Adrenal gland (tissue), 12 donors: ENCODE data around the gene LPCAT3. TPM values are rescaled to one million over a fixed set of nuclear protein-coding genes. Genes with fewer than 3 reads are reported as not detected.

Experiments used
- DNase-seq, 7 donors: peaks; one replicate each; pipeline ENCODE4 v3.0.0-alpha.2; 2019 to 2020
- H3K27ac ChIP-seq, 5 donors: fragments of 200-600 bp; sonication (generic) in 4 of 5; 1 replicate in 3 of 5; 2 replicates in 2 of 5; pipeline versions ENCODE4 v1.5.1 to v1.8.0; 2016 to 2020; ENCODE audit warnings: mild to moderate bottlenecking in 1 of 5
- H3K27me3 ChIP-seq: fragments of 200-600 bp; 2 replicates; pipeline ENCODE4 v1.8.0; 2021
- H3K36me3 ChIP-seq, 2 donors: fragments of 200-600 bp; replicated peaks in 1 of 2; 1 replicate in 1 of 2; 2 replicates in 1 of 2; pipeline versions ENCODE4 v1.5.1 to v1.8.0; 2018 to 2022
- H3K4me1 ChIP-seq, 2 donors: fragments of 200-600 bp; replicated peaks in 1 of 2; 1 replicate in 1 of 2; 2 replicates in 1 of 2; pipeline versions ENCODE4 v1.5.1 to v1.8.0; 2018 to 2021
- H3K4me3 ChIP-seq, 4 donors: fragments of 200-600 bp; sonication (generic) in 3 of 4; one replicate each; pipeline ENCODE4 v1.5.1; 2016 to 2018
- H3K9me3 ChIP-seq, 3 donors: fragments of 200-600 bp; sonication (generic) in 1 of 3; replicated peaks in 1 of 3; 1 replicate in 2 of 3; 2 replicates in 1 of 3; pipeline versions ENCODE4 v1.5.1 to v1.8.0; 2016 to 2021
- POLR2A ChIP-seq, 2 donors: fragments of 450-650 bp; IDR thresholded peaks; one replicate each; pipeline ENCODE4 v1.6.1; 2017; ENCODE audit warnings: antibody characterized with exemption in 2 of 2, mild to moderate bottlenecking in 2 of 2, moderate library complexity in 1 of 2
- WGBS, 4 donors: extraction: QIAGEN DNeasy Blood & Tissue Kit in 2 of 4; methylation state at CpG; one replicate each; pipeline versions ENCODE4 v1.1.5 to v1.1.7; 2013 to 2017; 5-methylcytosine and 5-hydroxymethylcytosine counted together
- intact Hi-C, 2 donors: fragments of 100-400 bp; cut with DNase I; formaldehyde crosslinking; loops; one replicate each; pipeline versions ENCODE4 v1.14.1 to v1.15.0; 2022 to 2023
- polyA plus RNA-seq, 3 donors: library from polyadenylated mRNA; stranded (reverse); fragments of 200-250 nt in 2 of 3; fragments of 350-450 nt in 1 of 3; fragmentation: Illumina TruSeq in 1 of 3; extraction: RNeasy Lipid Tissue Mini Kit (QIAGEN cat#74804) in 1 of 3; gene quantifications; one replicate each; pipeline ENCODE4 v1.2.3, GENCODE V29; 2013 to 2014
- total RNA-seq, 9 donors: library from RNA; depleted of rRNA in 4 of 9; stranded (reverse); fragments of >200 nt in 4 of 9; fragments of 120-200 nt in 1 of 9; fragmentation: NEBNext Ultra II Directional in 1 of 9; extraction: Animal tissue kit (Norgen Biotek cat#: 25700) in 1 of 9; gene quantifications; one replicate each; pipeline versions ENCODE4 v1.1.0 to v1.2.4, GENCODE V29; 2013 to 2023
- TF ChIP-seq, protein P1 (sequence below), 6 experiments: fragments of 450-650 bp in 4 of 6; fragments of 200-600 bp in 2 of 6; sonication (generic) in 1 of 6; IDR thresholded peaks; 1 replicate in 5 of 6; 2 replicates in 1 of 6; pipeline versions ENCODE4 v1.5.1 to v1.8.0; 2016 to 2021; ENCODE audit warnings: antibody characterized with exemption in 6 of 6, mild to moderate bottlenecking in 2 of 6, moderate library complexity in 1 of 6
- donor health status: healthy with polysubstance abuse.
- donor health status: Bipolar disorder and iron deficiency.
- donor health status: DM: yes; HTN: yes; CAD: no.
- donor health status: DM: no; HTN: no; CAD: no.
- donor health status: DM: no; HTN: no; CAD: no.
- donor health status: DM: yes; HTN: yes; CAD: no.

Gene LPCAT3
- total and polyA plus RNA-seq, 12 donors, result 28.5 to 146 (median 74.0) TPM

DNA sequence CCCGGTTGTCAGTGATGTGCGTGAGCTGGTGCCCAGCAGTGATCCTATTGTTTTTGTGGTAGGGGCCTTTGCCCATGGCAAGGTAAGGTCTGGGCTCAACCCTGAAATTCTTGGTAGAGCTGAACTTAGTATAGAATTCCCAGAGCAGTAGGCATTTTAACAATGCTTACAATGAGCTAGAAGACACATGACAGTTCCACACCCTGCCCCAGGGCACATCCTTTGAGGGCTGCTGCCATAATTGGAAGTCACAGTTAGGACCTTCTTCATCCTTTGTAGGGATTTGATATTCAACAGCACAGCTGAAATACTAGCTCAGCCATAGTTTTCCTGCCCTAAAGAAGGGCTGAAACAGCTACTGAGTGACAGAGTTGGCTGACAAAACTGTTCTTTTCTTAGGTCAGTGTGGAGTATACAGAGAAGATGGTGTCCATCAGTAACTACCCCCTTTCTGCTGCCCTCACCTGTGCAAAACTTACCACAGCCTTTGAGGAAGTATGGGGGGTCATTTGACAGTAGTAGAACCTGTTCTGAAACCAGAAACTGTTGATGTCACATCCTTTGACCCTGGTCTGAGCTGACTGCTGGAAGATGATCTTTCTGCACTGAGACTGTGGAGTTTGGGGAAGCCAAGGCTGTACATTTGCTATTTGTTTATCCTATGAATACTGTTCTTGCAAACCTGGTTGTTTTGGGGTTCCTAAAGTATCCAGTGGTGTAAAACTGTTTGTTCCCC is 42.8 kb downstream of the LPCAT3 start:
- TF ChIP-seq, protein P1, sequence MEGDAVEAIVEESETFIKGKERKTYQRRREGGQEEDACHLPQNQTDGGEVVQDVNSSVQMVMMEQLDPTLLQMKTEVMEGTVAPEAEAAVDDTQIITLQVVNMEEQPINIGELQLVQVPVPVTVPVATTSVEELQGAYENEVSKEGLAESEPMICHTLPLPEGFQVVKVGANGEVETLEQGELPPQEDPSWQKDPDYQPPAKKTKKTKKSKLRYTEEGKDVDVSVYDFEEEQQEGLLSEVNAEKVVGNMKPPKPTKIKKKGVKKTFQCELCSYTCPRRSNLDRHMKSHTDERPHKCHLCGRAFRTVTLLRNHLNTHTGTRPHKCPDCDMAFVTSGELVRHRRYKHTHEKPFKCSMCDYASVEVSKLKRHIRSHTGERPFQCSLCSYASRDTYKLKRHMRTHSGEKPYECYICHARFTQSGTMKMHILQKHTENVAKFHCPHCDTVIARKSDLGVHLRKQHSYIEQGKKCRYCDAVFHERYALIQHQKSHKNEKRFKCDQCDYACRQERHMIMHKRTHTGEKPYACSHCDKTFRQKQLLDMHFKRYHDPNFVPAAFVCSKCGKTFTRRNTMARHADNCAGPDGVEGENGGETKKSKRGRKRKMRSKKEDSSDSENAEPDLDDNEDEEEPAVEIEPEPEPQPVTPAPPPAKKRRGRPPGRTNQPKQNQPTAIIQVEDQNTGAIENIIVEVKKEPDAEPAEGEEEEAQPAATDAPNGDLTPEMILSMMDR (IDR thresholded peaks at IDR 0.05), result no peak
- no peak for TF ChIP-seq POLR2A (IDR thresholded peaks at IDR 0.05)
- Histone ChIP-seq H3K27ac (no peak overlapping the region), H3K4me3 (no peak overlapping the region), H3K9me3 (no peaks in the 10 kb centered on the region), H3K36me3 (peaks cover 0 to 66% of the 10 kb centered on the region in 2 donors), H3K27me3 (no peaks in the 10 kb centered on the region), H3K4me1 (peaks cover 10 to 12% of the 10 kb centered on the region in 2 donors)
- WGBS, 4 donors, result 88 to 93% (median 92%) methylated on average over 2 of the region's 2 CpGs
- peak in 1 of 7 donors; percentile 5 for DNase-seq
- intact Hi-C loops, result loop anchor here in 1 of 2 donors (5.0 kb wide), 1 partner anchor 42 kb away; the partner anchor contains the start of gene LPCAT3

- H3K4me3 ChIP-seq, result no peak overlapping the region
- TF ChIP-seq POLR2A (IDR thresholded peaks at IDR 0.05), result no peak
- TF ChIP-seq, protein P1 (IDR thresholded peaks at IDR 0.05), result no peak
- H3K27ac ChIP-seq, result no peak overlapping the region
- intact Hi-C loops, result no loop called here
- peak in 1 of 7 donors; percentile 5 for DNase-seq
- H3K27me3 ChIP-seq, result no peaks in the 10 kb centered on the region
- peaks cover 0 to 54% of the 10 kb centered on the region in 2 donors for H3K36me3 ChIP-seq
- H3K9me3 ChIP-seq, result no peaks in the 10 kb centered on the region
- WGBS, 4 donors, result 88 to 100% (median 91%) methylated on average over 4 to 6 of the region's 6 CpGs
- H3K4me1 ChIP-seq, result peaks cover 15 to 17% of the 10 kb centered on the region in 2 donors
These were observed 44.1 kb downstream of the LPCAT3 start for GRCh38 chr12:6974180-6974579.

DNA sequence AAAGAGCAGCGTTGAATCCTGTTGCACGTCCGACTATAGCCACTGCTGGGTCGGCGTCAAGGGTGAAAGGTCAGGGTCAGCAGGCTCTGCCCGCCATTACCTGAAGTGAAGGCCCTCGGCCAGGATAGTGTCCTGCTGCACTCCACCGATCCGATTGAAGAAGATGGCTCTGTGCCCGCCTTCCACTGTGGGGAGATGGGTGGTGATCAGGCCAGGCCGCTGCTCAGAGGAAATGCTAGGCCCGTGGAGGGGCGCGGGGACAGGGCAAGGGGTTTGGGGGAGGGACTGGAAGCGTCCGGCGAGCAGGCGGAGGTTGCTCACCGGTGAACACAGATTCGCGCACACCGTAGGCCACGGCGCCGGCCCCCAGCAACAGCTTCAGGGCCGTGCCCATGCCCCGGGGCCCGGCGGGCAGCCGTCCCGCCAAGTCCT is 48.2 kb downstream of the LPCAT3 start:
- Histone ChIP-seq H3K27ac (peak overlapping the region; percentile 5 to 96 (median 88)), H3K27me3 (no peaks in the 10 kb centered on the region), H3K4me3 (peak overlapping the region; percentile 78 to 94 (median 94)), H3K36me3 (peaks cover 0 to 49% of the 10 kb centered on the region in 2 donors), H3K9me3 (no peaks in the 10 kb centered on the region), H3K4me1 (peaks cover 26 to 27% of the 10 kb centered on the region in 2 donors)
- 0 to 1% (median 0%) methylated on average over 18 to 31 of the region's 31 CpGs; no CpG with 5 or more reads in 1 of the 4 donors for WGBS, 4 donors
- TF ChIP-seq POLR2A (IDR thresholded peaks at IDR 0.05), result no peak
- TF ChIP-seq, protein P1 (IDR thresholded peaks at IDR 0.05), result no peak
- peak in 5 of 7 donors; percentile 46 to 67 (median 55) for DNase-seq
- intact Hi-C loops, result no loop called here

GRCh38 chr12:6968426-6968825 is 49.9 kb downstream of the LPCAT3 start:
- 50 to 71% (median 67%) methylated on average over 4 to 9 of the region's 9 CpGs for WGBS, 4 donors
- no peak for DNase-seq
- no peak for TF ChIP-seq POLR2A (IDR thresholded peaks at IDR 0.05)
- TF ChIP-seq, protein P1 (IDR thresholded peaks at IDR 0.05), result no peak

More at GRCh38 chr12:6968426-6968825, 49.9 kb downstream of the LPCAT3 start:
- H3K27ac ChIP-seq, result peak overlapping the region in 1 of 5 donors; percentile 96
- peaks cover 0 to 35% of the 10 kb centered on the region in 2 donors for H3K36me3 ChIP-seq
- intact Hi-C loops, result loop anchor here in 1 of 2 donors (10.0 kb wide), 1 partner anchor 146 kb away; no protein-coding TSS in a partner anchor
- no peak overlapping the region for H3K4me3 ChIP-seq
- H3K4me1 ChIP-seq, result peaks cover 30 to 33% of the 10 kb centered on the region in 2 donors
- H3K27me3 ChIP-seq, result no peaks in the 10 kb centered on the region
- H3K9me3 ChIP-seq, result no peaks in the 10 kb centered on the region
